SK-N-SH treated with all-trans-retinoic acid at 6 μM for 48 hours (cell line): ENCODE results near the gene TTC27.

ENCODE experiments used
- ATAC-seq: fragments of 200-7000 bp; cut with Tn5 transposase; 3 replicates; pipeline ENCODE4 v1.9.1; 2020; ENCODE audit warnings: mild to moderate bottlenecking, moderate library complexity
- ARNTL ChIP-seq: fragments of 450-650 bp; formaldehyde crosslinking; IDR thresholded peaks from 2 replicates; pipeline ENCODE4 v1.5.0; 2020; ENCODE audit warnings: low read depth, mild to moderate bottlenecking, moderate library complexity, borderline replicate concordance
- BACH2 ChIP-seq: fragments of 250-450 bp; sonication (Bioruptor Pico); IDR thresholded peaks from 2 replicates; pipeline ENCODE4 v1.9.0; 2021; ENCODE audit warnings: mild to moderate bottlenecking, borderline replicate concordance
- CSDC2 ChIP-seq: fragments of 250-450 bp; sonication (Bioruptor Pico); IDR thresholded peaks from 2 replicates; pipeline ENCODE4 v1.5.0; 2020; ENCODE audit warnings: mild to moderate bottlenecking, moderate library complexity
- ESRRG ChIP-seq: fragments of 250-450 bp; sonication (Bioruptor Pico); IDR thresholded peaks from 2 replicates; pipeline ENCODE4 v1.6.1; 2021; ENCODE audit warnings: mild to moderate bottlenecking
- GLIS3 ChIP-seq: fragments of 250-450 bp; sonication (Bioruptor Pico); IDR thresholded peaks from 2 replicates; pipeline ENCODE4 v1.5.0; 2020; ENCODE audit warnings: mild to moderate bottlenecking, moderate library complexity
- ISL1 ChIP-seq: fragments of 250-450 bp; sonication (Bioruptor Pico); IDR thresholded peaks from 2 replicates; pipeline ENCODE4 v2.1.2; 2022; ENCODE audit warnings: mild to moderate bottlenecking, moderate library complexity
- OSR1 ChIP-seq: fragments of 250-450 bp; sonication (Bioruptor Pico); IDR thresholded peaks from 2 replicates; pipeline ENCODE4 v1.8.0; 2022; ENCODE audit warnings: moderate library complexity, mild to moderate bottlenecking, inconsistent platforms
- POU6F1 ChIP-seq: fragments of 250-450 bp; sonication (Bioruptor Pico); IDR thresholded peaks from 2 replicates; pipeline ENCODE4 v1.8.0; 2021; ENCODE audit warnings: low read depth, mild to moderate bottlenecking, moderate library complexity, borderline replicate concordance
- PPARA ChIP-seq: fragments of 250-450 bp; sonication (Bioruptor Pico); IDR thresholded peaks from 2 replicates; pipeline ENCODE4 v1.5.0; 2020; ENCODE audit warnings: mild to moderate bottlenecking, borderline replicate concordance
- RARB ChIP-seq: fragments of 250-450 bp; sonication (Bioruptor Pico); IDR thresholded peaks from 2 replicates; pipeline ENCODE4 v1.8.0; 2021; ENCODE audit warnings: mild to moderate bottlenecking, moderate library complexity
- TCF4 ChIP-seq: fragments of 250-450 bp; sonication (Bioruptor Pico); IDR thresholded peaks from 2 replicates; pipeline ENCODE4 v1.8.0; 2021; ENCODE audit warnings: mild to moderate bottlenecking, moderate library complexity, borderline replicate concordance
- TOX ChIP-seq: fragments of 250-450 bp; sonication (Bioruptor Pico); IDR thresholded peaks from 2 replicates; pipeline ENCODE4 v1.8.0; 2021; ENCODE audit warnings: mild to moderate bottlenecking, moderate library complexity, borderline replicate concordance
- TSHZ2 ChIP-seq: fragments of 250-450 bp; sonication (Bioruptor Pico); IDR thresholded peaks from 2 replicates; pipeline ENCODE4 v1.5.0; 2020; ENCODE audit warnings: mild to moderate bottlenecking, moderate library complexity
- ZC3H10 ChIP-seq: fragments of 250-450 bp; sonication (Bioruptor Pico); IDR thresholded peaks from 2 replicates; pipeline ENCODE4 v1.5.1; 2021; ENCODE audit warnings: mild to moderate bottlenecking, moderate library complexity
- ZFP30 ChIP-seq: fragments of 450-650 bp; formaldehyde crosslinking; IDR thresholded peaks from 2 replicates; pipeline ENCODE4 v1.5.0; 2022; ENCODE audit warnings: mild to moderate bottlenecking, moderate library complexity
- ZNF565 ChIP-seq: fragments of 450-650 bp; formaldehyde crosslinking; conservative IDR thresholded peaks from 2 replicates; pipeline ENCODE4 v1.5.0; 2020; ENCODE audit warnings: low read depth, mild to moderate bottlenecking, moderate library complexity
- ZNF70 ChIP-seq: fragments of 450-650 bp; formaldehyde crosslinking; IDR thresholded peaks from 2 replicates; pipeline ENCODE4 v1.5.0; 2020; ENCODE audit warnings: mild to moderate bottlenecking, moderate library complexity
- ZNF8 ChIP-seq: fragments of 450-650 bp; formaldehyde crosslinking; IDR thresholded peaks from 2 replicates; pipeline ENCODE4 v1.5.0; 2020; ENCODE audit warnings: mild to moderate bottlenecking, moderate library complexity
- TF ChIP-seq, protein P1 (sequence below): fragments of 250-450 bp; sonication (Bioruptor Pico); IDR thresholded peaks from 2 replicates; pipeline ENCODE4 v1.5.1; 2021; ENCODE audit warnings: mild to moderate bottlenecking, moderate library complexity
- TF ChIP-seq, protein P2 (sequence below): fragments of 250-450 bp; sonication (Bioruptor Pico); IDR thresholded peaks from 2 replicates; pipeline ENCODE4 v1.5.1; 2020; ENCODE audit warnings: low read depth, mild to moderate bottlenecking, moderate library complexity
- TF ChIP-seq, protein P3 (sequence below): fragments of 250-450 bp; sonication (Bioruptor Pico); IDR thresholded peaks from 2 replicates; pipeline ENCODE4 v1.8.0; 2020; ENCODE audit warnings: mild to moderate bottlenecking, moderate library complexity, borderline replicate concordance

Gene TTC27

DNA sequence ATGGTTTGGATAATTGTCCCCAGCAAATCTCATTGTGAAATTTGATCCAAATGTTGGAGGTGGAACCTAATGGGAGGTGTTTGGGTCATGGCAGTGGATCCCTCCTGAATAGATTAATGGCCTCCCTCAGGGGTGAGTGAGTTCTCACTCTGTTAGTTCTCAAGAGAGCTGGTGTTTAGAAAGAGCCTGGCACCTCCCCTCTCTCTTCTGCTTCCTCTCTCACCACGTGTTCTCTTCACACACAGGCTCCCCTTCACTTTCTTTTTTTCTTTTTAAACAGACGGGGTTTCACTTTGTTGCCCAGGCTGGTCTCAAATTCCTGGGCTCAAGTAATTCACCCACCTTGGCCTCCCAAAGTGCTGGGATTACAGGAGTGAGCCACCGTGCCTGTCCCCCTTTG, 207.3 kb downstream of the TTC27 start:
- TF ChIP-seq ARNTL (CRISPR knock-in tag) (no peak), ZNF70 (CRISPR knock-in tag) (no peak), ISL1 (CRISPR knock-in tag) (no peak), TSHZ2 (CRISPR knock-in tag) (no peak), CSDC2 (no peak), TOX (CRISPR knock-in tag) (no peak), ZC3H10 (CRISPR knock-in tag) (no peak), ESRRG (CRISPR knock-in tag) (no peak), BACH2 (CRISPR knock-in tag) (no peak), GLIS3 (no peak), ZNF565 (CRISPR knock-in tag) (no peak), ZNF8 (no peak), RARB (CRISPR knock-in tag) (no peak), POU6F1 (CRISPR knock-in tag) (no peak), TCF4 (CRISPR knock-in tag) (no peak), OSR1 (CRISPR knock-in tag) (no peak)
- TF ChIP-seq, protein P1, sequence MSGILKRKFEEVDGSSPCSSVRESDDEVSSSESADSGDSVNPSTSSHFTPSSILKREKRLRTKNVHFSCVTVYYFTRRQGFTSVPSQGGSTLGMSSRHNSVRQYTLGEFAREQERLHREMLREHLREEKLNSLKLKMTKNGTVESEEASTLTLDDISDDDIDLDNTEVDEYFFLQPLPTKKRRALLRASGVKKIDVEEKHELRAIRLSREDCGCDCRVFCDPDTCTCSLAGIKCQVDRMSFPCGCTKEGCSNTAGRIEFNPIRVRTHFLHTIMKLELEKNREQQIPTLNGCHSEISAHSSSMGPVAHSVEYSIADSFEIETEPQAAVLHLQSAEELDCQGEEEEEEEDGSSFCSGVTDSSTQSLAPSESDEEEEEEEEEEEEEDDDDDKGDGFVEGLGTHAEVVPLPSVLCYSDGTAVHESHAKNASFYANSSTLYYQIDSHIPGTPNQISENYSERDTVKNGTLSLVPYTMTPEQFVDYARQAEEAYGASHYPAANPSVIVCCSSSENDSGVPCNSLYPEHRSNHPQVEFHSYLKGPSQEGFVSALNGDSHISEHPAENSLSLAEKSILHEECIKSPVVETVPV (CRISPR knock-in tag), result no peak
- TF ChIP-seq, protein P2, sequence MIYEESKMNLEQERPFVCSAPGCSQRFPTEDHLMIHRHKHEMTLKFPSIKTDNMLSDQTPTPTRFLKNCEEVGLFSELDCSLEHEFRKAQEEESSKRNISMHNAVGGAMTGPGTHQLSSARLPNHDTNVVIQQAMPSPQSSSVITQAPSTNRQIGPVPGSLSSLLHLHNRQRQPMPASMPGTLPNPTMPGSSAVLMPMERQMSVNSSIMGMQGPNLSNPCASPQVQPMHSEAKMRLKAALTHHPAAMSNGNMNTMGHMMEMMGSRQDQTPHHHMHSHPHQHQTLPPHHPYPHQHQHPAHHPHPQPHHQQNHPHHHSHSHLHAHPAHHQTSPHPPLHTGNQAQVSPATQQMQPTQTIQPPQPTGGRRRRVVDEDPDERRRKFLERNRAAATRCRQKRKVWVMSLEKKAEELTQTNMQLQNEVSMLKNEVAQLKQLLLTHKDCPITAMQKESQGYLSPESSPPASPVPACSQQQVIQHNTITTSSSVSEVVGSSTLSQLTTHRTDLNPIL (CRISPR knock-in tag), result no peak
- TF ChIP-seq, all 23 proteins: peak for 0

GRCh38 chr2:32836933-32837332, 209.1 kb downstream of the TTC27 start:
- no peak for ATAC-seq
- TF ChIP-seq, protein P3, sequence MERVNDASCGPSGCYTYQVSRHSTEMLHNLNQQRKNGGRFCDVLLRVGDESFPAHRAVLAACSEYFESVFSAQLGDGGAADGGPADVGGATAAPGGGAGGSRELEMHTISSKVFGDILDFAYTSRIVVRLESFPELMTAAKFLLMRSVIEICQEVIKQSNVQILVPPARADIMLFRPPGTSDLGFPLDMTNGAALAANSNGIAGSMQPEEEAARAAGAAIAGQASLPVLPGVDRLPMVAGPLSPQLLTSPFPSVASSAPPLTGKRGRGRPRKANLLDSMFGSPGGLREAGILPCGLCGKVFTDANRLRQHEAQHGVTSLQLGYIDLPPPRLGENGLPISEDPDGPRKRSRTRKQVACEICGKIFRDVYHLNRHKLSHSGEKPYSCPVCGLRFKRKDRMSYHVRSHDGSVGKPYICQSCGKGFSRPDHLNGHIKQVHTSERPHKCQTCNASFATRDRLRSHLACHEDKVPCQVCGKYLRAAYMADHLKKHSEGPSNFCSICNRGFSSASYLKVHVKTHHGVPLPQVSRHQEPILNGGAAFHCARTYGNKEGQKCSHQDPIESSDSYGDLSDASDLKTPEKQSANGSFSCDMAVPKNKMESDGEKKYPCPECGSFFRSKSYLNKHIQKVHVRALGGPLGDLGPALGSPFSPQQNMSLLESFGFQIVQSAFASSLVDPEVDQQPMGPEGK (CRISPR knock-in tag), result no peak
- TF ChIP-seq TOX (CRISPR knock-in tag) (no peak), OSR1 (CRISPR knock-in tag) (no peak), TCF4 (CRISPR knock-in tag) (peak; percentile 86; the same call in 1 of the 2 replicates)

More for the DNA sequence above, 207.3 kb downstream of the TTC27 start:
- no peak for ATAC-seq

GRCh38 chr2:32838418-32838817, 210.6 kb downstream of the TTC27 start:
- no peak for ATAC-seq
- TF ChIP-seq RARB (CRISPR knock-in tag) (no peak), PPARA (CRISPR knock-in tag) (no peak), ZNF565 (CRISPR knock-in tag) (no peak), TOX (CRISPR knock-in tag) (no peak), GLIS3 (no peak), POU6F1 (CRISPR knock-in tag) (no peak), OSR1 (CRISPR knock-in tag) (no peak), ZFP30 (CRISPR knock-in tag) (no peak), ZC3H10 (CRISPR knock-in tag) (no peak), BACH2 (CRISPR knock-in tag) (no peak)
- TF ChIP-seq, protein P2 (CRISPR knock-in tag), result no peak
- TF ChIP-seq, protein P3 (CRISPR knock-in tag), result no peak
